CD4-positive, alpha-beta T cell treated with Interferon gamma for 1 hour (primary cell): Measurements from ENCODE around the gene ZNF583.

Experiments
- DNase-seq: peaks from one replicate; pipeline ENCODE4 v3.0.0-alpha.2; 2020

ZNF583 gene

GRCh38 chr19:56476093-56476492 is 72.0 kb downstream of the ZNF583 start:
- DNase-seq, result no peak
